Measurements from ENCODE around the gene CCL11.

The CCL11 gene

DNA sequence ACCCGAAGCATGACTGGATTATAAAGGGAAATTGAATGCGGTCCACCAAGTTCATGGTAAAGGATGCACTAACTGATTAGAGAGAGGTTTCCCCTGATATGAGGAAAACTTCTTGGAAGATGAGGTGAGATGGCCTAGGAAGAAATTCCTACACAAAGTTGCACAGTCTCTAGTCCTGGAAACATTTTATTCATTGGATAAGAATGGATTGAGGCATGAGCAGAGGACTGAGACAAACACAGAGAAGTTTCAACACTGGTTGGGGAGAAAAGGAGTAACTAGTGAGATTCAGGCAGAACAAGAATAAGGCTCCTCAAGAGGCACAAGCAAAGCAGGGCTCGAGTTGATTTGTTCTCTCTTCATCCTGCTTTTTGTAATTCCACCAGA, 32.4 kb upstream of the CCL11 start:
- Mint-ChIP-seq H3K4me3 (no peak overlapping the region), H3K27ac (no peak overlapping the region), H3K27me3 (peaks cover 11% of the 10 kb centered on the region), H3K9me3 (no peaks in the 10 kb centered on the region), H3K4me1 (no peaks in the 10 kb centered on the region), H3K36me3 (no peaks in the 10 kb centered on the region)

DNA sequence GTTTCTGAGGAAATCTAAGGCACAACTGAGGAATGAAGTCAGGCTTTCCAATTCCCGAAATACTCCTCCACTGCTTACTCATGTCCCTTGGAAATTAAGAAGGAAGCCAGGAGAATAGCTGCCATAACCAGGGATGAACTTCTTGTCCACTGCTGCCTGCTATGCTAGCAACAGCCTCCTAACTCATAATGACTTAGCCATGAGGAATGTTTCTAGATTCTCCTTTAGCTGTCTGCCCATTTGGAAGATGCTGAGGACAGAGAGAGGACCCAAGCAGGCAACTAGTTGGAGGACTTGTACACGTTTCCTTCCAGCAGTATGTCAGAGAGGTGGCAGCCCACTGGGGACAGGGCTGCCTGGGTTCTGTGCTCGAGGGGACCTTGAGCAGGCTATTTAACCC, 31.4 kb upstream of the CCL11 start:
- H3K27ac Mint-ChIP-seq = no peak overlapping the region
- no peaks in the 10 kb centered on the region for H3K4me1 Mint-ChIP-seq
- H3K4me3 Mint-ChIP-seq = no peak overlapping the region
- no peaks in the 10 kb centered on the region for H3K9me3 Mint-ChIP-seq
- peaks cover 11% of the 10 kb centered on the region for H3K27me3 Mint-ChIP-seq
- H3K36me3 Mint-ChIP-seq = no peaks in the 10 kb centered on the region

DNA sequence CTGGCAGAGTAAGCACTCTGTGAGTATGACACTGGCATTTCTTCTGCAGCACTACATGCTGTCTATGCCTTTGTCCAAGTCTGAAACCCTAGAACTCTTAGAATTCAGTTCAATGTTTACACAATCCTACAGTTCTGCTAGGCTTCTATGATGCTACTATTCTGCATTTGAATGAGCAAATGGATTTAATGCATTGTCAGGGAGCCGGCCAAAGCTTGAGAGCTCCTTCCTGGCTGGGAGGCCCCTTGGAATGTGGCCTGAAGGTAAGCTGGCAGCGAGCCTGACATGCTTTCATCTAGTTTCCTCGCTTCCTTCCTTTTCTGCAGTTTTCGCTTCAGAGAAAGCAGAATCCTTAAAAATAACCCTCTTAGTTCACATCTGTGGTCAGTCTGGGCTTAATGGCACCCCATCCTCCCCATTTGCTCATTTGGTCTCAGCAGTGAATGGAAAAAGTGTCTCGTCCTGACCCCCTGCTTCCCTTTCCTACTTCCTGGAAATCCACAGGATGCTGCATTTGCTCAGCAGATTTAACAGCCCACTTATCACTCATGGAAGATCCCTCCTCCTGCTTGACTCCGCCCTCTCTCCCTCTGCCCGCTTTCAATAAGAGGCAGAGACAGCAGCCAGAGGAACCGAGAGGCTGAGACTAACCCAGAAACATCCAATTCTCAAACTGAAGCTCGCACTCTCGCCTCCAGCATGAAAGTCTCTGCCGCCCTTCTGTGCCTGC, 30.7 kb upstream of the CCL11 start, which contains the start of gene CCL2:
TSS of gene CCL2 (plus strand) at position 635 of the 730 bp plus-strand sequence. CDS start at position 700, 65 bp downstream.
- no peak within 1 kb of the TSS for H3K27ac Mint-ChIP-seq
- no peaks in the 10 kb centered on the region for H3K36me3 Mint-ChIP-seq
- no peaks in the 10 kb centered on the region for H3K9me3 Mint-ChIP-seq
- H3K4me1 Mint-ChIP-seq = no peaks in the 10 kb centered on the region
- H3K27me3 Mint-ChIP-seq = peaks cover 13% of the 10 kb centered on the region
- H3K4me3 Mint-ChIP-seq = no peak within 1 kb of the TSS

DNA sequence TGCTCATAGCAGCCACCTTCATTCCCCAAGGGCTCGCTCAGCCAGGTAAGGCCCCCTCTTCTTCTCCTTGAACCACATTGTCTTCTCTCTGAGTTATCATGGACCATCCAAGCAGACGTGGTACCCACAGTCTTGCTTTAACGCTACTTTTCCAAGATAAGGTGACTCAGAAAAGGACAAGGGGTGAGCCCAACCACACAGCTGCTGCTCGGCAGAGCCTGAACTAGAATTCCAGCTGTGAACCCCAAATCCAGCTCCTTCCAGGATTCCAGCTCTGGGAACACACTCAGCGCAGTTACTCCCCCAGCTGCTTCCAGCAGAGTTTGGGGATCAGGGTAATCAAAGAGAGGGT, 30.2 kb upstream of the CCL11 start:
- H3K9me3 Mint-ChIP-seq = no peaks in the 10 kb centered on the region
- H3K4me3 Mint-ChIP-seq = no peak overlapping the region
- H3K27ac Mint-ChIP-seq = no peak overlapping the region
- H3K27me3 Mint-ChIP-seq = peaks cover 13% of the 10 kb centered on the region
- no peaks in the 10 kb centered on the region for H3K36me3 Mint-ChIP-seq
- no peaks in the 10 kb centered on the region for H3K4me1 Mint-ChIP-seq

DNA sequence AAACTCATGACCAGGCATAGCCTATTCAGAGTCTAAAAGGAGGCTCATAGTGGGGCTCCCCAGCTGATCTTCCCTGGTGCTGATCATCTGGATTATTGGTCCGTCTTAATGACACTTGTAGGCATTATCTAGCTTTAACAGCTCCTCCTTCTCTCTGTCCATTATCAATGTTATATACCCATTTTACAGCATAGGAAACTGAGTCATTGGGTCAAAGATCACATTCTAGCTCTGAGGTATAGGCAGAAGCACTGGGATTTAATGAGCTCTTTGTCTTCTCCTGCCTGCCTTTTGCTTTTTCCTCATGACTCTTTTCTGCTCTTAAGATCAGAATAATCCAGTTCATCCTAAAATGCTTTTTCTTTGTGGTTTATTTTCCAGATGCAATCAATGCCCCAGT, 29.7 kb upstream of the CCL11 start:
- H3K27me3 Mint-ChIP-seq = peaks cover 13% of the 10 kb centered on the region
- no peaks in the 10 kb centered on the region for H3K4me1 Mint-ChIP-seq
- H3K4me3 Mint-ChIP-seq = no peak overlapping the region
- H3K27ac Mint-ChIP-seq = no peak overlapping the region
- no peaks in the 10 kb centered on the region for H3K36me3 Mint-ChIP-seq
- no peaks in the 10 kb centered on the region for H3K9me3 Mint-ChIP-seq

DNA sequence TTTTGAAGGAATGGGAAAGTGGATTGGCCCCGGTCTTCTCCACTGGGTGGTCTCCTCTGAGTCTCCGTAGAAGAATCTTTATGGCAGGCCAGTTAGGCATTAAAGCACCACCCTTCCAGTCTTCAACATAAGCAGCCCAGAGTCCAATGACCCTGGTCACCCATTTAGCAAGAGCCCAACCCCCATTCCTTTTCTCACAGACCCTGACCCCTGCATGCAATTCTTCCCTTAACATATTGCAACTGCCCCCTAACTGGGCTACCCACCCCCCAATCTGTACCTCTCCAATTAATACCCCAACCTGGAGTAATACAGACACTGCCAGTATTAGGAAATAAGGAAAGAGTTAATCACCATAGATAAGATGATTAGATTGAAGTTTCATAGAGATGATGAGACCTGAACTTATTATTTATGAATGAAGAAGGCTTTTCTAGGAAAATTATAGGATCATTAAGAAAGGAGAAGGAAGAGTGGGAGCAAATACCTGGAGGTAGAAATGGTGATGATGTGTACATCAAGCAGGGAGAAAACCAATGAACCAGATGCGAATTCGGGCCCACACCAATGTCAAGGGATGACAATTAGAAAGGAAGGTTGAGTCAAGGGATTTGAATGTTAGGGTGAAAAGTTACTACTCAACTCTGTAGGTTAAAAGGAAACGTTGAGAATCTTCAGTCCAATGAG, 28.1 kb upstream of the CCL11 start:
- no peaks in the 10 kb centered on the region for H3K9me3 Mint-ChIP-seq
- H3K27ac Mint-ChIP-seq = no peak overlapping the region
- H3K27me3 Mint-ChIP-seq = peaks cover 11% of the 10 kb centered on the region
- no peaks in the 10 kb centered on the region for H3K4me1 Mint-ChIP-seq
- no peak overlapping the region for H3K4me3 Mint-ChIP-seq
- H3K36me3 Mint-ChIP-seq = no peaks in the 10 kb centered on the region

DNA sequence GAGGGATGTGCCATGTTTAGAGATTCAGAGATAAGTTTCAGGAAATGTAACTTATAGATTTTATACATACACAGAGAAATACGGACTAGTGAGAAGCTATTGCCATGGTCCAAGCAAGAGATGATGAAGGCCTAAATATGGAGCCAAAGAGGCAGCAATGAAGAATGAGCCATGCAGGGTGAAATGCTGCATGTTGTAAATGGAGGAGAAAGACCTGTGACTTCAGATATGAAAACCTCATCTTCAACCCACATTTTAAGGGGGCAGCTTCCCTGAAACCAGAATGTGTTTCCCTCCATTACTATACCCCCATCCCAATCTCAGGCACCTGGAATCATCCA, 27.6 kb upstream of the CCL11 start:
- Mint-ChIP-seq H3K4me1 (no peaks in the 10 kb centered on the region), H3K9me3 (no peaks in the 10 kb centered on the region), H3K27me3 (peaks cover 11% of the 10 kb centered on the region), H3K27ac (no peak overlapping the region), H3K36me3 (no peaks in the 10 kb centered on the region), H3K4me3 (no peak overlapping the region)

DNA sequence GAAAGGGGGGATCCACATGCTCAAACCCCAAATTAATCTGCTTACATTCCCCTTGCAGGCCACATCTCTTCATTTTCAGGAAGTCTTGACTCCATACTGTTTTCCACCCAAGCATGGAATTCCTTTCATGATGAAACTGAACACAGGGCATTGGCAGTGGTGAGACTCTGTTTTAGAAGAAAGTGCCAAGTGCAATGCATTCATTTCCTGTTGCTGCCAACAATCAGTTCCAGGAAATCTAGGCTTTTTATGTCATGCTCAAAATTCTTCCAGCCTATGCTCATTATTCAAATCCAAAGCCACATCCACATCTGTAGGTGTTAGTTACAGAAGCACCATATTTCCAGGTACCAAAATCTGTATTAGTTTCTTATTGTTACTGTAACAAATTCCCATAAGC, 26.4 kb upstream of the CCL11 start:
- Mint-ChIP-seq H3K36me3 (no peaks in the 10 kb centered on the region), H3K27me3 (peaks cover 11% of the 10 kb centered on the region)

DNA sequence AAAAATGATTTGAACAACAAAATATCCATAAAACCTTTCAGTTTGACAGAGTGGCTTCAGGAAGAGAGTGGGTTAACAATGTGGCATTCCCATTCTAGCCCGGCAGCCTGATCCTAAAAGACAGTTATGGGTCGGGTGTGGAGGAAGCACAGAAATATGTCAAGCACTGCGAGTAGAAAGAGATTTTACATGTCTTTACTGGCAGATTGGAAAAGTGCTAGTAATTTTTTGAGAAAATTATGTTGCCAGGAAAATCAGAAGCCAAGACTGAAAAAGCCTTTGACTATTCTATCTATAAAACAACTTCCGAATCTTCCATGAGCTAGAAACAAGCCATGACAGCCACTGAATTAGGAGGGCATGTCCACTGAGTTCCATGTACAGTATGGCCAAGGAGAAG, 24.7 kb upstream of the CCL11 start:
- no peaks in the 10 kb centered on the region for H3K36me3 Mint-ChIP-seq
- no peaks in the 10 kb centered on the region for H3K9me3 Mint-ChIP-seq
- H3K4me1 Mint-ChIP-seq = no peaks in the 10 kb centered on the region
- no peak overlapping the region for H3K4me3 Mint-ChIP-seq
- H3K27me3 Mint-ChIP-seq = peaks cover 14% of the 10 kb centered on the region
- no peak overlapping the region for H3K27ac Mint-ChIP-seq

More for the DNA sequence above, 26.4 kb upstream of the CCL11 start:
- Mint-ChIP-seq H3K4me1 (no peaks in the 10 kb centered on the region), H3K27ac (no peak overlapping the region), H3K4me3 (no peak overlapping the region), H3K9me3 (no peaks in the 10 kb centered on the region)

DNA sequence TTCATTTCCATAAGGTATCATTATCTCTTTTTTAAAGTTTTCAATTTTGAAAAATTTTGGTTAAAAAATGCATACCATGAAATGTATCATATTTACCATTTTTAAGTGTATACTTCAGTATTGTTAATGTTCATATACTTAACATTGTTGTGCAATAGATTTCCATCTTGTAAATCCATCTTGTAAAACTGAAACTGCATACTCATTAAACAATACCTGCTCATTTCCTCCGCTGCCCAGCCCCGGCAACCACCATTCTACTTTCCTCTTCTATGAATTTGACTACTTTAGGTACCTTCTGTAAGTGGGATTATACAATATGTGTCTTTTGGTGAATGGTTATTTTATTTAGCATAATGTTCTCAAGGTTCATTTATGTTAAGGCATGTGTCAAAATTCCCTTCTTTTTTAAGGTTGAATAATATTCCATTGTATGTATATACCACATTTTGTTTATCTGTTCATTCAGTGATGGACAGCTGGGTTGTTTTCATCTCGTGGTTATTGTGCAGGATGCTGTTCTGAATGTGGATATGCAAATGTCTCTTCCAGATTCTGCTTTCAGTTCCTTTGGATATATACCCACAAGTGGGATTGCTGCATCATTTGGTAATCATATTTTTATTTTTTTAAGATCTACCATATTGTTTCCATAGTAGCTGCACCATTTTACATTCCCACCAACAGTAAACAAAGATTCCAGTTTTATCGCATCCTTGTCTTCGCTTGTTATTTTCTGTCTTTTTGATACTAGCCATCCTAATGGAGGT, 23.8 kb upstream of the CCL11 start:
- H3K4me1 Mint-ChIP-seq = no peaks in the 10 kb centered on the region
- no peaks in the 10 kb centered on the region for H3K9me3 Mint-ChIP-seq
- peaks cover 14% of the 10 kb centered on the region for H3K27me3 Mint-ChIP-seq
- H3K4me3 Mint-ChIP-seq = no peak overlapping the region
- H3K36me3 Mint-ChIP-seq = no peaks in the 10 kb centered on the region
- no peak overlapping the region for H3K27ac Mint-ChIP-seq

DNA sequence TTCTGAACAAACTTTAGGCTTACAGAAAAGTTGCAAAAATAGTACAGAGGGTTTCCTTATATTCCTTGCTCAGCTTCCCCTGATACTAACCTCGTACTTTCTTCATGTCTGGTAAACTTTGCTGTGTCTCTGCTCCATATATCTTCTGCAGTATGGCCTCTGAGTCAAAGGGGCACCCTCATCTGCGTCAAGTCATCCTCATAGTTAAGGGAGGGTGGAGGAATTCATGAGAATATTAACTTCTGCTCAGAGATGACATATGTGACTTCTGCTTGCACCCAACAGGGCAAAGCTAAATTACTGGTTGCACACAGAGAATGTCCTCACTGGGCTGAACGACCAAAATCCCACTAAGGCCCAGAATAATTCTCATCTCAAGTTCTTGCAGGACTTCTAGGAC, 19.8 kb upstream of the CCL11 start:
- H3K4me1 Mint-ChIP-seq = no peaks in the 10 kb centered on the region
- H3K27ac Mint-ChIP-seq = no peak overlapping the region
- peaks cover 20% of the 10 kb centered on the region for H3K27me3 Mint-ChIP-seq
- H3K36me3 Mint-ChIP-seq = no peaks in the 10 kb centered on the region
- no peak overlapping the region for H3K4me3 Mint-ChIP-seq
- no peaks in the 10 kb centered on the region for H3K9me3 Mint-ChIP-seq

DNA sequence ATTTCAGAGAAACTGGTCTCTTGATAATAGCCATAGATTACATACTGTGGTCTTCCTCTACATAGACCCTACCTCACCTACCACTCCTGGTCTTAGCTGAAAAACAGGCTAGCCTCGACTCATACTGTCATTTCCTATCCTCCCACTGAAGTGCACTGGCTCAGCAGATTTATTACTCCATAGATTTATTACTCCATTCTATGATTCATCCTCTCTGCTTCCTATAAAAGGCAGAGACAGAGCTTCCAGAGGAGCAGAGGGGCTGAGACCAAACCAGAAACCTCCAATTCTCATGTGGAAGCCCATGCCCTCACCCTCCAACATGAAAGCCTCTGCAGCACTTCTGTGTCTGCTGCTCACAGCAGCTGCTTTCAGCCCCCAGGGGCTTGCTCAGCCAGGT, 15.6 kb upstream of the CCL11 start, which contains the start of gene CCL7:
TSS of gene CCL7 (plus strand) at position 253 of the 400 bp plus-strand sequence. CDS start at position 323, 70 bp downstream.
- Mint-ChIP-seq H3K27ac (no peak within 1 kb of the TSS), H3K9me3 (no peaks in the 10 kb centered on the region), H3K36me3 (no peaks in the 10 kb centered on the region), H3K4me3 (no peak within 1 kb of the TSS), H3K27me3 (peaks cover 38% of the 10 kb centered on the region), H3K4me1 (no peaks in the 10 kb centered on the region)

DNA sequence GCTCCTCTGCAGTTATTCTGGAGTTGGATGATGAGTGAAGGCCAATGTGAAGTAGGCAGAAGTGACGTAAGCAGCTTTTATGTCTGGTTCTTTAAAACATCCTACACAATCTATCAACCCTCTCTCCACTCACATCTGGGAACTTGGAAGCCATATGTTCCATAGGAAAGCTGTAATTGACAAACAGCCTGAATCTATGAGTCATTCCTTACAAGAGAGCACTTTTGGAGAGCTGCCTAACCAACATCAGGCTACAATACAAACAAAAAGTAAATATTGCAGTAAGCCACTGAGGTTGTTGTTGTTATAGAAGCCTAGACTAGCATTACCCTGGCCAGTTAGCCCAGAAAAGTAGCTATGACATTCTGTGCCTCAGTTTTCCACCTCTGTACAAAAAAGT, 9.7 kb upstream of the CCL11 start:
- Mint-ChIP-seq H3K36me3 (no peaks in the 10 kb centered on the region), H3K4me3 (no peak overlapping the region), H3K4me1 (no peaks in the 10 kb centered on the region), H3K9me3 (no peaks in the 10 kb centered on the region), H3K27ac (no peak overlapping the region), H3K27me3 (peaks cover 32% of the 10 kb centered on the region)

DNA sequence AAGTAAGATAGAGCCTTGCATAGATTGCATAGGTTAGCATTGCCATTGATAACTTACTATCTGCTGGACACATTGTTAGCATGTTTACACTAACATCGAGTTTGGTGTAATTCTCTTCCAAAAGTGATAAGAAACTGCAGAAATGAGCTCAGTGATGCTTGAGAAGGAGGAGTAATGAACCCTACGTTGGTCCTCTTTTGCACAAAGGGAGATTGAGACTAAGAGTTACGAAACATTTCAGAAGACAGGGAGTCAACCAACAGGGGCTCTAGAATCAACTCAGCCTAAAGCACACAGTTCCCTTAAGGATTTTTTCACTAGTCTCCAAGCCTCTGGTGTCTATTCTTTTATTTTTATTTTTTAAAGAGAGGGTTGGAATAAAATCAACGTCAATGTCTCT, 8.7 kb upstream of the CCL11 start:
- Mint-ChIP-seq H3K4me1 (no peaks in the 10 kb centered on the region), H3K9me3 (no peaks in the 10 kb centered on the region), H3K36me3 (no peaks in the 10 kb centered on the region), H3K27ac (no peak overlapping the region), H3K4me3 (no peak overlapping the region), H3K27me3 (peaks cover 29% of the 10 kb centered on the region)

DNA sequence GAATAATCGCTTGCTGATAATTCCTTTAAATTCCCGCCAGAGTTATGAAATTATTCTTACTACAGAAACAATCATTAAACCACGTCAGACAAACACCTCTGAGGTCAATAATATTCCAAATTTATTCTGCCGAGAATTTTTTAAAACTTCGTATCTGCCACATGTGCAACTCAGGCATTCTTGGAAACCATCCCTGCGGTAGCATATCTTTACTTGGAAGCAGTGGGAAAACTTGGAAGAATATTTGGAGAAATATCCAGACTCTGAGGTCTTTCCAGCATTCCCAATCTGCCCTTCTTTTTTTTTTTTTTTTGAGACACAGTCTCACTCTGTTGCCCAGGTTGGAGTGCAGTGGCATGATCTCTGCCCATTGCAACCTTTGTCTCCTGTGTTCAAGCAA, 2.0 kb upstream of the CCL11 start:
- Mint-ChIP-seq H3K27me3 (peaks cover 5% of the 10 kb centered on the region), H3K27ac (no peak overlapping the region), H3K36me3 (no peaks in the 10 kb centered on the region), H3K4me3 (no peak overlapping the region), H3K9me3 (no peaks in the 10 kb centered on the region), H3K4me1 (no peaks in the 10 kb centered on the region)

DNA sequence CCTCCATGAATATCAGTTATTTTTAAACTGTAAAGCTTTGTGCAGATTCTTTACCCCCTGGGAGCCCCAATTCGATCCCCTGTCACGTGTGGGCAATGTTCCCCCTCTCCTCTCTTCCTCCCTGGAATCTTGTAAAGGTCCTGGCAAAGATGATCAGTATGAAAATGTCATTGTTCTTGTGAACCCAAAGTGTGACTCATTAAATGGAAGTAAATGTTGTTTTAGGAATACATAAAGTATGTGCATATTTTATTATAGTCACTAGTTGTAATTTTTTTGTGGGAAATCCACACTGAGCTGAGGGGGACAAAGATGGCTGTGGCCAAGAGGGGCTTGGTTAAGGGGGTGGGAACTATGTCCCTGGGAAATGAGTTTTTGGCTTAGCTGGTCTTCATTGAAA, 2.3 kb downstream of the CCL11 start:
- no peak overlapping the region for H3K4me3 Mint-ChIP-seq
- no peaks in the 10 kb centered on the region for H3K4me1 Mint-ChIP-seq
- no peaks in the 10 kb centered on the region for H3K36me3 Mint-ChIP-seq
- H3K27ac Mint-ChIP-seq = no peak overlapping the region
- H3K27me3 Mint-ChIP-seq = peaks cover 2% of the 10 kb centered on the region
- H3K9me3 Mint-ChIP-seq = no peaks in the 10 kb centered on the region

Data from activated naive CD4-positive, alpha-beta T cell treated with anti-CD3 and anti-CD28 coated beads, Interleukin-2, amount 50 U/mL, for 24 hours (primary cell).